Central memory CD8-positive, alpha-beta T cell (primary cell): ENCODE results near the gene CLHC1.
A peak's percentile ranks its signal among the peaks of the same experiment; 100 is the strongest.
"Not testable (repeated sequence)": the region's sequence is repeated elsewhere in the genome, so short reads cannot be mapped to it uniquely, and the experiment has no call there.

ENCODE experiments used
- ATAC-seq: fragments of 150-1000 bp; cut with Tn5 transposase; replicated peaks from 2 replicates; pipeline ENCODE4 v1.10.0; 2022; ENCODE audit warnings: mild to moderate bottlenecking, moderate FRiP score, moderate number of reproducible peaks; ENCODE audit not compliant: poor library complexity, severe bottlenecking; ENCODE audit errors: extremely low read depth
- DNase-seq, 2 donors: peaks; one replicate each; pipeline ENCODE4 v3.0.0; 2021; ENCODE audit warnings: low spot score in 2 of 2
- H3K27ac Mint-ChIP-seq: one replicate; pipeline ENCODE4 v1.8.0; 2022; ENCODE audit warnings: low read depth, mild to moderate bottlenecking, moderate library complexity, mixed read lengths
- H3K27me3 Mint-ChIP-seq: one replicate; pipeline ENCODE4 v1.8.0; 2022; ENCODE audit warnings: mixed read lengths
- H3K36me3 Mint-ChIP-seq: one replicate; pipeline ENCODE4 v1.8.0; 2022; ENCODE audit warnings: mild to moderate bottlenecking, moderate library complexity, mixed read lengths; ENCODE audit not compliant: insufficient read depth
- H3K4me1 Mint-ChIP-seq: one replicate; pipeline ENCODE4 v1.8.0; 2022; ENCODE audit warnings: mixed read lengths
- H3K4me3 Mint-ChIP-seq: one replicate; pipeline ENCODE4 v1.8.0; 2022; ENCODE audit warnings: mild to moderate bottlenecking, moderate library complexity, mixed read lengths
- H3K9me3 Mint-ChIP-seq: one replicate; pipeline ENCODE4 v1.8.0; 2022; ENCODE audit warnings: mixed read lengths

CLHC1 gene

GRCh38 chr2:55247025-55247424 lies 14.9 kb upstream of the CLHC1 start:
- DNase-seq (no peak), ATAC-seq (no peak)
- no peak overlapping the region for H3K27ac Mint-ChIP-seq
- no peak overlapping the region for H3K4me3 Mint-ChIP-seq
- no peaks in the 10 kb centered on the region for H3K4me1 Mint-ChIP-seq
- H3K27me3 Mint-ChIP-seq, result no peaks in the 10 kb centered on the region
- peaks cover 20% of the 10 kb centered on the region for H3K36me3 Mint-ChIP-seq
- no peaks in the 10 kb centered on the region for H3K9me3 Mint-ChIP-seq

- H3K27me3 Mint-ChIP-seq, result no peaks in the 10 kb centered on the region
- H3K27ac Mint-ChIP-seq, result no peak overlapping the region
- ATAC-seq, result no peak
- peaks cover 20% of the 10 kb centered on the region for H3K36me3 Mint-ChIP-seq
- DNase-seq, result no peak
- no peaks in the 10 kb centered on the region for H3K4me1 Mint-ChIP-seq
- H3K4me3 Mint-ChIP-seq, result no peak overlapping the region
- no peaks in the 10 kb centered on the region for H3K9me3 Mint-ChIP-seq
Measured at GRCh38 chr2:55245411-55245810, 13.3 kb upstream of the CLHC1 start.

- Mint-ChIP-seq H3K4me3 (no peak overlapping the region), H3K4me1 (no peaks in the 10 kb centered on the region), H3K9me3 (no peaks in the 10 kb centered on the region), H3K27ac (no peak overlapping the region), H3K36me3 (peaks cover 31% of the 10 kb centered on the region), H3K27me3 (no peaks in the 10 kb centered on the region)
- DNase-seq (no peak), ATAC-seq (no peak)
Measured at GRCh38 chr2:55242617-55243016, 10.5 kb upstream of the CLHC1 start.

GRCh38 chr2:55241582-55241981 lies 9.5 kb upstream of the CLHC1 start:
- H3K27me3 Mint-ChIP-seq, H3K4me3 Mint-ChIP-seq, H3K4me1 Mint-ChIP-seq, DNase-seq, H3K27ac Mint-ChIP-seq, ATAC-seq, H3K9me3 Mint-ChIP-seq: not testable (repeated sequence)
- peaks cover 26% of the 10 kb centered on the region for H3K36me3 Mint-ChIP-seq

GRCh38 chr2:55239656-55240222 lies 7.6 kb upstream of the CLHC1 start:
- Mint-ChIP-seq H3K9me3 (no peaks in the 10 kb centered on the region), H3K4me1 (no peaks in the 10 kb centered on the region), H3K27ac (no peak overlapping the region), H3K36me3 (peaks cover 32% of the 10 kb centered on the region), H3K27me3 (no peaks in the 10 kb centered on the region), H3K4me3 (no peak overlapping the region)
- ATAC-seq (no peak), DNase-seq (no peak)

- Mint-ChIP-seq H3K4me3 (no peak overlapping the region), H3K4me1 (peaks cover 14% of the 10 kb centered on the region), H3K27ac (no peak overlapping the region), H3K9me3 (no peaks in the 10 kb centered on the region), H3K36me3 (peaks cover 51% of the 10 kb centered on the region), H3K27me3 (no peaks in the 10 kb centered on the region)
- ATAC-seq, result no peak
- no peak for DNase-seq
Measured at GRCh38 chr2:55236992-55237543, 5.0 kb upstream of the CLHC1 start.

- DNase-seq (no peak), ATAC-seq (no peak)
- peaks cover 21% of the 10 kb centered on the region for H3K4me1 Mint-ChIP-seq
- H3K9me3 Mint-ChIP-seq, result no peaks in the 10 kb centered on the region
- H3K36me3 Mint-ChIP-seq, result peaks cover 51% of the 10 kb centered on the region
- no peak overlapping the region for H3K4me3 Mint-ChIP-seq
- H3K27ac Mint-ChIP-seq, result no peak overlapping the region
- no peaks in the 10 kb centered on the region for H3K27me3 Mint-ChIP-seq
Measured at GRCh38 chr2:55235724-55236538, 3.8 kb upstream of the CLHC1 start.

GRCh38 chr2:55233658-55233940 lies 1.5 kb upstream of the CLHC1 start:
- no peak for ATAC-seq
- Mint-ChIP-seq H3K27me3 (no peaks in the 10 kb centered on the region), H3K9me3 (no peaks in the 10 kb centered on the region), H3K36me3 (peaks cover 41% of the 10 kb centered on the region), H3K27ac (peak overlapping the region; percentile 97), H3K4me1 (peaks cover 37% of the 10 kb centered on the region), H3K4me3 (peak overlapping the region; percentile 95)
- DNase-seq, result no peak

- H3K4me1 Mint-ChIP-seq, result peaks cover 43% of the 10 kb centered on the region
- peak overlapping the region; percentile 95 for H3K4me3 Mint-ChIP-seq
- DNase-seq, result peak; percentile 42 to 72
- peaks cover 39% of the 10 kb centered on the region for H3K36me3 Mint-ChIP-seq
- no peaks in the 10 kb centered on the region for H3K27me3 Mint-ChIP-seq
- H3K9me3 Mint-ChIP-seq, result peaks cover 2% of the 10 kb centered on the region
- peak; percentile 76 for ATAC-seq
- peak overlapping the region; percentile 97 for H3K27ac Mint-ChIP-seq
Measured at GRCh38 chr2:55232863-55233657, 967 bp upstream of the CLHC1 start.

GRCh38 chr2:55231546-55232083 lies 478 bp downstream of the CLHC1 start:
- peak overlapping the region; percentile 97 for H3K27ac Mint-ChIP-seq
- H3K4me3 Mint-ChIP-seq, result peak overlapping the region; percentile 95
- H3K9me3 Mint-ChIP-seq, result peaks cover 4% of the 10 kb centered on the region
- DNase-seq (no peak), ATAC-seq (no peak)
- H3K27me3 Mint-ChIP-seq, result no peaks in the 10 kb centered on the region
- H3K36me3 Mint-ChIP-seq, result peaks cover 35% of the 10 kb centered on the region
- peaks cover 49% of the 10 kb centered on the region for H3K4me1 Mint-ChIP-seq

GRCh38 chr2:55230551-55230950 lies 1.5 kb downstream of the CLHC1 start:
- DNase-seq (no peak), ATAC-seq (no peak)
- H3K36me3 Mint-ChIP-seq, result peaks cover 28% of the 10 kb centered on the region
- peak overlapping the region; percentile 97 for H3K27ac Mint-ChIP-seq
- H3K9me3 Mint-ChIP-seq, result peaks cover 4% of the 10 kb centered on the region
- peak overlapping the region; percentile 95 for H3K4me3 Mint-ChIP-seq
- H3K4me1 Mint-ChIP-seq, result peaks cover 49% of the 10 kb centered on the region
- H3K27me3 Mint-ChIP-seq, result no peaks in the 10 kb centered on the region

- DNase-seq, result no peak
- Mint-ChIP-seq H3K4me3 (no peak overlapping the region), H3K36me3 (peaks cover 24% of the 10 kb centered on the region), H3K4me1 (peaks cover 49% of the 10 kb centered on the region), H3K9me3 (peaks cover 4% of the 10 kb centered on the region), H3K27me3 (no peaks in the 10 kb centered on the region), H3K27ac (peak overlapping the region; percentile 0)
- no peak for ATAC-seq
Measured at GRCh38 chr2:55229221-55229620, 2.9 kb downstream of the CLHC1 start.
